ENCODE measurements around the gene BAZ2A.
A peak's percentile ranks its signal among the peaks of the same experiment; 100 is the strongest.
"Not testable (repeated sequence)": the region's sequence is repeated elsewhere in the genome, so short reads cannot be mapped to it uniquely, and the experiment has no call there.

The BAZ2A gene

DNA sequence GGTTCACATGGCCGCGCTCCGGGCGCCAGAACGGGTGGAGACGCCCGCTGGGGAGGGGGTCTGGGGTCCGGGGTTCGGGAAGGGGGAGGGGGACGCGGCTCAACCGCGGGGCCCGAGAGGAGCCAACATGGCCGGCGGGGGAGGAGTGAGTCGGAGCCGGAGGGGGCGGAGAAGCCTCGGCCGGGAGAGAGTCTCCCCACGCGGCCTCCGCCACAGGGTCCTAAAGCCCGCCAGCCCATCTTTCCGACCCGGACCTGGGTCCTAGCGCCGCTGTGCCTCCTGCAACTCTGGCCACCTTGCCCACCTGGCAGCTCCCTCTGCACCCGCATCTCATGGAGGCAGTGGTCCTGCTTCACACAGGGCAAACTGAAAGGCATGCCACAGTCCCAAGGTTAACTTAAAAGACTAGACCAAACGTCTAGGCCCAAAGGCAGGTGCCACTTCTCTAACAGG lies at the start of gene BAZ2A:
Gene BAZ2A, minus strand, starts transcription at position 147 of the 453 bp plus-strand sequence. CDS start 12,796 bp downstream, outside the sequence.
- DNase-seq: peak; percentile 87

- DNase-seq: no peak
Measured at GRCh38 chr12:56678852-56679251, 48.7 kb upstream of the BAZ2A start.

DNA sequence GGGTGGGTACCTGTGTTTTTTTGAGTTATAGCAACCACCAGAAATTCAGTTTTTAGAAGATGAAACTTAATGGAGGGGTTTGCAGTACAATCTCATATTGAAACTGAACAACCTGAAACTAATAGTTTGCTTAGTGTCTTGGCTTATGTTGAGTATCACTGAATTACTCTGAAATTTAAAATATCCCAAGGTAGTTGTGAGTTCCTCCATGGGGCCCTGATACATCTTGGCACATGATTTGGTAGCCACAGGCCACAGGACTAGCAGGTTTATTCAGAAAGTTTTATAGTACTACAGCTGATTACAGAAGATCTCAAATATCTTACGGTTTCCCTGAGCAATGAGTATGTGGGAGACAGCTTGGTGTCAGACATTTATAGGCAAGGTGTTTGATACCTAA lies 47.6 kb upstream of the BAZ2A start:
- no peak for DNase-seq

DNA sequence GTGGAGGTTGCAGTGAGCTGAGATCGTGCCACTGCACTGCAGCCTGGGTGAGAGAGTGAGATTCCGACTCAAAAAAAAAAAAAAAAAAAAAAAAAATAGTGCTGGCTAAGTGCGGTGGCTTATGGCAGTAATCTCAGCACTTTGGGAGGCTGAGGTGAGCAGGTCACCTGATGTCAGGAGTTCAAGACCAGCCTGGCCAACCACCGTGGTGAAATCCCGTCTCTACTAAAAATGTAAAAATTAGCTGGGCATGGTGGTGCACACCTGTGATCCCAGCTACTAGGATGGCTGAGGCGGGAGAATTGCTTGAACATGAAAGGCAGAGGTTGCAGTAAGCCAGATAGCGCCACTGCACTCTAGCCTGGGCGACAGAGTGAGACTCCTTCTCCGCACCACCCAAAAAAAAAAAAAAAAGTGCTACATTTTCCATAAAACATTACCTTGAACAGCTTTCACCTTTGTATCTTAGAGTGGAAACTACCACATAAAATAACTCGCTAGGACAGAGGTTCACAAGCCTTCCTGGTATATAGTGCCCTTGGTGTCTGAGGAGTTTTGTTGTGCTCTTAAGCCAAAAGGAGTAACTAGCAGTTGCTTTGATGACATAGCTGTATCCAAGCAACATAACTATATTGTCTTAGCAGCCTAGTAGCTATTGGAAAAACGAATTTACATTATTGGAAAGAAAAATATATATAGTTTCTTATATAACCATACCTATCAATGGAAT lies 46.9 kb upstream of the BAZ2A start:
- DNase-seq: no peak

GRCh38 chr12:56671608-56672007 lies 41.5 kb upstream of the BAZ2A start:
- no peak for DNase-seq

DNA sequence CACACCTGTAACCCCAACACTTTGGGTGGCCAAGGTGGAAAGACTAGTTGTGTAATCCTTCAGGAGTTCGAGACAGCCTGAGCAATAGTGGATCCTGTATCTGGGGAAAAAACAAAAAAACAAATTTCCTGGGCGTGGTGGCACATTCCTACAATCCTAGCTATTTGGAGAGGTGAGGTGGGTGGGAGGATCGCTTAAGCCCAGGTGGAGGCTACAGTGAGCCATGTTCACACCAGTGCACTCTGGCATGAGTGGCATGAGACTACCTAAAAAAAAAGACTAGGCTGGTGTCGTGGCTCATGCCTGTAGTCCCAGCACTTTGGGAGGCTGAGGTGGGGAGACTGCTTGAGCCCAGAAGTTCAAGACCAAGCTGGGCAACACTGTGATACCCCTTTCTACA lies 40.7 kb upstream of the BAZ2A start:
- DNase-seq: no peak

- DNase-seq: no peak
Measured at GRCh38 chr12:56668197-56668457, 38.0 kb upstream of the BAZ2A start.

- DNase-seq: no peak
Measured at GRCh38 chr12:56661979-56662638, 32.0 kb upstream of the BAZ2A start.

GRCh38 chr12:56661560-56661959 lies 31.4 kb upstream of the BAZ2A start:
- no peak for DNase-seq

DNA sequence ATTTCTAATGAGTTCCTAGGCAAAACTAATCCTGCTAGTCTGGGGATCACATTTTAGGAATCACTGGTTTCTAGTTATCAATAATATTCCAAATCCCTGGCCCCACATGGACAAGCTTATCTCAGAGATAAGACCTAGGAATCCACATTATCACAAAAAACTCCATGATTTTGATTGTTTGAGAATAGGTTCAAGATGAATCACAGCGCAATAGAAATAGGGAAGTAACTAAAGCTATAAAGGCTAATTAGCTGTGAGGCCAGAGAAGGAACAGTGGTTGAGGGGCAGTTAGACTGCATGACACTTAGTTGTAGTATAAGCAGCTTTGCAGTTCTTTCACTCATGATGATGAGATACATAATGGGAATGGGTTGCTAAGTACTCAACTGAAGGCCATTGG lies 28.8 kb upstream of the BAZ2A start:
- DNase-seq: no peak

DNA sequence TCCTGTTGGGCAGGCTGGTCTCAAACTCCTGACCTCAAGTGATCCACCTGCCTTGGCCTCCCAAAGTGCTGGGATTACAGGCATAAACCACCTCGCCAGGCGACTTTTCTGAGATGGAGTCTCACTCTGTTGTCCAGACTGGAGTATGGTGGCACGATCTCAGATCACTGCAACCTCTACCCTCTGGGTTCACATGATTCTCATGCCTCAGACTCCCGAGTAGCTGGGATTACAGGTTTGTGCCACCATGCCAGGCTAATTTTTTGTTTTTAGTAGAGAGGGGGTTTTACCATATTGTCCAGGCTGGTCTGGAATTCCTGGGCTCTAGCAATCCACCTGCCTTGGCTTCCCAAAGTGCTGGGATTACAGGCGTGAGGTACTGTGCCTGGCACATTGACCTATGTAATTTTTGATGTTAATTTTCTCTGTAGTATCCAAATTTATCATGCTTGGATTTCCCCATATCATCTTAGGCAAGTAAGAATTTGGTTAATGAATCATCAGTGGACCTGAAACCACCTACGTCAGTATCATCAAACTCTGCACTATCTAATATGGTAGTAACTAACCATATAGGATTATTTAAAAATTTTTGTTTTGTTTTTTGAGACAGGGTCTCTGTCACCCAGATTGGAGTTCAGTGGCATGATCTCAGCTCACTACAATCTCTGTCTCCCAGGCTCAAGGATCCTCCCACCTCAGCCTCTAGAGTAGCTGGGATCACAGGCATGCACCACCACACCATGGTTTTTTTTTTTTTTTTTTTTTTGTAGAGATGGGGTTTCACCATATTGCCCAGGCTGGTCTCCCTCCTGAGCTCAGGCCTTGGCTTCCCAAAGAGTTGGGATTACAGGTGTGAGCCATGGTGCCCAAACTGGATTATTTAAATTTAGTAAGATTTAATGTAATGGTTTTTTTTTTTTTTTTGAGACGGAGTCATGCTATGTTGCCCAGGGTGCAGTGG lies 27.6 kb upstream of the BAZ2A start:
- DNase-seq: no peak

DNA sequence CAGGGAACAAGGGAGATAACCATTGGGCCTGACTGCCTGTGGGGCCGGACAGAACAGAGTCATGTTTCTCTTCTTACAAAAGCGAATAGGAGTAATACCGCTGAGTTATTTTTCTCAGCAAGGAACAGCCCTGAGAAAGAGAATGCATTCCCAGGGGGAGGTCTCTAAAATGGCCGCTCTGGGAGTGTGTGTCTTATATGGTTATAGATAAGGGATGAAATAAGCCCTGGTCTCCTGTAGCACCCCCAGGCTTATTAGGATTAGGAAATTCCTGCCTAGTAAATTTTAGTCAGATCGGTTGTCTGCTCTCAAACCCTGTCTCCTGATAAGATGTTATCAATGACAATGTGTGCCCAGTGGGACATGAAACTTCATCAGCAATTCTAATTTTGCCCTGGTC lies 23.7 kb upstream of the BAZ2A start:
- not testable (repeated sequence) for DNase-seq

- not testable (repeated sequence) for DNase-seq
Measured at GRCh38 chr12:56648023-56648422, 17.9 kb upstream of the BAZ2A start.

DNA sequence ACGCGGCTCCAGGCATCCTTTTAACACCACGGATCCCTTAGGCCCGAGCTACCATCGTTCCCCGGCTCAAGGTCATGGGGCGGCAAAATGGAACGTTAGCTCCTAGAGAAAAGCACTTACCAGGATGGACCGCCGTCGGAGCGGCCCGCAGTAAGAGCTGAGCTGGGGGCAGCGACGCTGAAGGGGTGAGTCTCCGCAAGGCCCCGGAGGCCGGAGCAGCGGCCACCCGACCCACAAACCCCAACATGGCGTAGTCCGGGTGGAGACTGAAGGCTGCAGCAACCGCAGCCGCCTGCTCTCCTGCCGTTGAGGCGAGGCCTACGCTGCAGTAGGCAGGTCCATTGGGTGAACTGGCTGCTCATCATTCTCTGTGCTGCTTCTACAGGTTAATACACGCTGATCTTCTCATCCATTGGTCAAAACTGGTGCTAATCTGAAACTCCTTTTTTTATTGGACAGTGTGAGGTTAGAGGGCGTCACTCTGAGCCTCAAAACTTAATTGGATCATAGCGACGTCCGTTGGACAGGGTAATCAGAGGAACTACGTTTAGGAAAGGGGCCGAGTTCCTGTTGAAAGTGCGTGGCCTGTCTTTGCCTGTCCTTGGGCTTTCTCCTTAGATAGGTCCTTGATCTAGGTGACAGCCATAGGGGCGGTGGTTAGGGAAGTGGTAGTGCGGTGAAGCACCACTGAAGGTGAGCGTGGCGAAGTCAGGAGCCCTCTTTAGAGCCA lies 15.8 kb upstream of the BAZ2A start, which contains the start of gene ATP5F1B:
Gene ATP5F1B, minus strand, starts transcription at position 268 of the 730 bp plus-strand sequence. Its CDS starts 21 bp downstream, at position 247.
- peak; percentile 100 for DNase-seq

- DNase-seq: no peak
Measured at GRCh38 chr12:56645201-56645716, 15.1 kb upstream of the BAZ2A start.

DNA sequence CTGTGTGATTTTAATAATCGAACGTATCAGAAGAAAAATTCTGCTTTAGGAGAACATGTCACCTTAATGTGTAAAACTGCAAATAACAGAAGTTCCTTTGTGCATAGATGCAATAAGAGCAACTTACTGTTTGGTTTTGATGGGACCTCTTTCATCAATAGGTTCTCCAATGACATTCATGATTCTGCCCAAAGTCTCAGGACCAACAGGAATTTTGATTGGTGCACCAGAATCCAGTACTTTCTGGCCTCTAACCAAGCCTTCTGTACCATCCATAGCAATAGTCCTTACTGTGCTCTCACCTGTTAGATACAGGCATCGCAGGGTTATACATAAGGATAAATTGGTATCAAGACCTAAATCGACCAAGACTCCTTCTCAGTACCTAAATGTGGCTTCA lies 14.5 kb upstream of the BAZ2A start:
- DNase-seq: no peak

DNA sequence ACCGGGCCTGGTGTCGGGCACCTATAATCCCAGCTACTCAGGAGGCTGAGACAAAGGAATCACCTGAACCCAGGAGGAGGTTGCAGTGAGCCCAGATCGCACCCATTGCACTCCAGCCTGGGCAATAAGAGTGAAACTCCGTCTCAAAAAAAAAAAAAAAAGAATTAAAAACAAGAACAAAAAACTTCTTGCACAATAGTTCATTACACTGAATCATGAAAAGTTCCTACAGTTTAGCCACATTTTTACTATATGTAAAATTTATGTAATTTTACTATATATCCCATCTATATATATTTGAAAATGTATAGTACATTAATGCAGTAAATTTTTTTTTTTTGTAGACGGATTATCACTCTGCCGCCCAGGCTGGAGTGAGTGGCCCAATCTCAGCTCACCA lies 11.1 kb upstream of the BAZ2A start:
- DNase-seq: no peak

- DNase-seq: no peak
Measured at GRCh38 chr12:56637621-56638020, 7.5 kb upstream of the BAZ2A start.

- DNase-seq: peak; percentile 100
Measured at GRCh38 chr12:56636675-56637540, 6.8 kb upstream of the BAZ2A start.

DNA sequence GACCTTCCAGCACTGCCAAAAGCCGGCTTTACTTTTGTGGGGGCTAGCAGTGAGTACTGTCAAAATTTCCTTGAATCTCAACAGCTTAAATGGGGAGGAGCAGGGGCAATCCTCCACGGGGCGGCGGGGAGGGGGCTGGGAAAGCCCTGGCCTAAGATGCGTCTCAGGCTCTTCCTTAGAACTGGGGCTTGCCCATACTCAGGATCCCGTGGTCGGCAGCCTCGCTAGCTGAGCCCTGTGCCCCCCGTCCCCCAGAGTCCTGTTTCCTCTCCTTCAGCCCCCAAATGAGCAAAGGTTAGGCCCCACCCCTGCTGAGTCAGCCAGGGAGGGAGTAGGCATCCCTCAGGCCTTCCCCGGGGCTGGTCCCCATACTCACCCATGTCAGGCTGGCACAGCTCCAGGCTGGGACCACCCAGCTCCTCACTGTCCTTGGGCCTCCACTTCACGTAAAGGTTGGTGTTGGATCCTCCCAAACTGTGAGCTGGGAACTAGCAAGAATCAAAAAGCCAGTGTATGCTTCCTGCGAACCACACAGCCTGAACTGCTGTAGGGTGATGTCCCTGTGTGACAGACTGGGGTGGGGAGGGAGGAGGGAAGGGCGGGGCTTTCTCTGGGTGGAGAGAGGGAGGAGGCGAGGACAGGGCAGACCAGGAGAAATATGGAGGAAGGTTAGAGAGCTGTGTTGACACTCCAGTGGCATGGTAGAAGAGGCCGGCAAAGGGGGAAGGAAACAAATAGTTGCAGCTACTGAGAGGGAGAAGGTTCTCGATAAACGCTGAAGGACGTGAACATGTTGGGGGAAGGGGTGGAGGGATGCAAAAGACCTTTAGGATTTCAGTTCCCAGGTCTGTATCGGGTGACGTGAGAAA lies 5.9 kb upstream of the BAZ2A start:
- peak; percentile 80 for DNase-seq

All from NCI-H774 (cell line).